HL-60/S4 treated with retinoic acid at 250 ng/mL for 4 days and 3 days (cell line): ENCODE data around the gene WASL.

Source experiments
- in situ Hi-C: fragments of 300-500 bp; cut with MboI; formaldehyde crosslinking; loops from 2 replicates; pipeline ENCODE4 v1.7.0; 2022; ENCODE audit warnings: low sequenced_read_pairs

Gene WASL

GRCh38 chr7:123770378-123770777 is 21.6 kb upstream of the WASL start:
- in situ Hi-C loops, result no loop called here

- in situ Hi-C loops, result no loop called here
Observed at GRCh38 chr7:123769371-123769770, 20.6 kb upstream of the WASL start.

- in situ Hi-C loops, result no loop called here
Observed at GRCh38 chr7:123768493-123768892, 19.7 kb upstream of the WASL start.

GRCh38 chr7:123763191-123763661 is 14.4 kb upstream of the WASL start:
- in situ Hi-C loops, result no loop called here

GRCh38 chr7:123761729-123762128 is 12.9 kb upstream of the WASL start:
- in situ Hi-C loops, result no loop called here

- in situ Hi-C loops, result no loop called here
Observed at GRCh38 chr7:123757095-123757494, 8.3 kb upstream of the WASL start.

GRCh38 chr7:123755338-123755737 is 6.5 kb upstream of the WASL start:
- in situ Hi-C loops, result no loop called here

- in situ Hi-C loops, result no loop called here
Observed at GRCh38 chr7:123754271-123754871, 5.6 kb upstream of the WASL start.

- in situ Hi-C loops, result no loop called here
Observed at GRCh38 chr7:123752534-123752933, 3.7 kb upstream of the WASL start.

- in situ Hi-C loops, result no loop called here
Observed at GRCh38 chr7:123751821-123752220, 3.0 kb upstream of the WASL start.

GRCh38 chr7:123750389-123751230 is 1.8 kb upstream of the WASL start:
- in situ Hi-C loops, result no loop called here

- in situ Hi-C loops, result no loop called here
Observed at GRCh38 chr7:123749537-123749857, 694 bp upstream of the WASL start.

GRCh38 chr7:123748171-123748733 is 551 bp downstream of the WASL start:
- in situ Hi-C loops, result no loop called here

- in situ Hi-C loops, result no loop called here
Observed at GRCh38 chr7:123747620-123748141, 1.1 kb downstream of the WASL start.

- in situ Hi-C loops, result no loop called here
Observed at GRCh38 chr7:123746931-123747488, 1.8 kb downstream of the WASL start.

- in situ Hi-C loops, result no loop called here
Observed at GRCh38 chr7:123746055-123746454, 2.7 kb downstream of the WASL start.

GRCh38 chr7:123745437-123745836 is 3.4 kb downstream of the WASL start:
- in situ Hi-C loops, result no loop called here

GRCh38 chr7:123744416-123744815 is 4.4 kb downstream of the WASL start:
- in situ Hi-C loops, result no loop called here

- in situ Hi-C loops, result no loop called here
Observed at GRCh38 chr7:123741940-123742339, 6.9 kb downstream of the WASL start.

GRCh38 chr7:123738808-123739207 is 10.0 kb downstream of the WASL start:
- in situ Hi-C loops, result no loop called here

- in situ Hi-C loops, result no loop called here
Observed at GRCh38 chr7:123738356-123738755, 10.4 kb downstream of the WASL start.
